GM23338 (cell line): ENCODE results near the gene CDK5RAP2. TPM values are rescaled to one million over a fixed set of nuclear protein-coding genes. Genes with fewer than 3 reads are reported as not detected.

ENCODE experiments used
- ATAC-seq: fragments of 200-7000 bp; cut with Tn5 transposase; 3 replicates; pipeline ENCODE4 v1.9.1; 2020
- DNase-seq: peaks from one replicate; pipeline ENCODE4 v3.0.0-alpha.2; 2015; ENCODE audit warnings: low spot score
- H2AFZ ChIP-seq: fragments of 200-600 bp; sonication (generic); 2 replicates; pipeline ENCODE4 v1.8.0; 2016; ENCODE audit warnings: antibody characterized with exemption, mild to moderate bottlenecking, moderate library complexity
- H3F3A ChIP-seq: fragments of 200-600 bp; sonication (generic); replicated peaks from 2 replicates; pipeline ENCODE4 v1.8.0; 2017; ENCODE audit warnings: antibody characterized with exemption, mixed run types, low read depth
- H3K27ac ChIP-seq: fragments of 200-600 bp; sonication (generic); 2 replicates; pipeline ENCODE4 v1.6.1; 2016; ENCODE audit warnings: low read depth
- H3K27me3 ChIP-seq: fragments of 200-600 bp; sonication (generic); 2 replicates; pipeline ENCODE4 v1.8.0; 2016; ENCODE audit warnings: mild to moderate bottlenecking, mixed run types, moderate library complexity; ENCODE audit not compliant: insufficient read depth
- H3K36me3 ChIP-seq: fragments of 200-600 bp; sonication (generic); 2 replicates; pipeline ENCODE4 v1.8.0; 2016; ENCODE audit warnings: mild to moderate bottlenecking; ENCODE audit not compliant: insufficient read depth
- H3K4me1 ChIP-seq: fragments of 200-600 bp; sonication (generic); 2 replicates; pipeline ENCODE4 v1.8.0; 2016; ENCODE audit warnings: mild to moderate bottlenecking, moderate library complexity; ENCODE audit not compliant: insufficient read depth
- H3K4me2 ChIP-seq: fragments of 200-600 bp; sonication (generic); 2 replicates; pipeline ENCODE4 v1.7.1; 2017; ENCODE audit warnings: mixed run types
- H3K4me3 ChIP-seq: fragments of 200-600 bp; sonication (generic); 2 replicates; pipeline ENCODE4 v1.6.1; 2016; ENCODE audit warnings: mixed run types
- H3K79me2 ChIP-seq: fragments of 200-600 bp; sonication (generic); replicated peaks from 2 replicates; pipeline ENCODE4 v1.8.0; 2017; ENCODE audit warnings: mild to moderate bottlenecking; ENCODE audit not compliant: insufficient read depth
- H3K9me2 ChIP-seq: fragments of 200-600 bp; sonication (generic); 2 replicates; pipeline ENCODE4 v1.8.0; 2017; ENCODE audit not compliant: insufficient read depth
- H4K20me1 ChIP-seq: fragments of 200-600 bp; sonication (generic); replicated peaks from 2 replicates; pipeline ENCODE4 v1.8.0; 2017; ENCODE audit warnings: mild to moderate bottlenecking; ENCODE audit not compliant: insufficient read depth
- H3K27ac Mint-ChIP-seq: 2 replicates; pipeline ENCODE4 v1.8.0; 2020; ENCODE audit warnings: inconsistent platforms, mild to moderate bottlenecking, moderate library complexity, mixed read lengths
- H3K27me3 Mint-ChIP-seq: 3 replicates; pipeline ENCODE4 v1.8.0; 2022; ENCODE audit warnings: low read depth, mild to moderate bottlenecking, moderate library complexity, mixed read lengths, inconsistent platforms; ENCODE audit not compliant: insufficient read depth, poor library complexity
- H3K36me3 Mint-ChIP-seq: 3 replicates; pipeline ENCODE4 v1.8.0; 2021; ENCODE audit warnings: low read depth, mild to moderate bottlenecking, inconsistent platforms, moderate library complexity, mixed read lengths
- H3K4me1 Mint-ChIP-seq: 3 replicates; pipeline ENCODE4 v1.8.0; 2020; ENCODE audit warnings: mild to moderate bottlenecking, inconsistent platforms, mixed read lengths
- H3K4me3 Mint-ChIP-seq: 3 replicates; pipeline ENCODE4 v1.8.0; 2021; ENCODE audit warnings: moderate library complexity, mild to moderate bottlenecking, inconsistent platforms, mixed read lengths
- H3K9me3 Mint-ChIP-seq: 3 replicates; pipeline ENCODE4 v1.8.0; 2020; ENCODE audit warnings: moderate library complexity, mild to moderate bottlenecking, inconsistent platforms, mixed read lengths
- CREB1 ChIP-seq: fragments of 250-450 bp; sonication (Bioruptor Pico); IDR thresholded peaks from 2 replicates; pipeline ENCODE4 v1.5.0; 2020; ENCODE audit warnings: low read depth, mild to moderate bottlenecking, moderate library complexity
- CTCF ChIP-seq, 2 experiments: fragments of 200-600 bp in 1 of 2; sonication (generic) in 1 of 2; conservative IDR thresholded peaks; 2 replicates each; pipeline versions ENCODE4 v1.5.1 to v1.6.1; 2016 to 2017; ENCODE audit warnings: antibody characterized with exemption in 2 of 2, low read depth in 2 of 2, mild to moderate bottlenecking in 2 of 2, moderate library complexity in 1 of 2
- EZH2 ChIP-seq: fragments of 200-600 bp; sonication (generic); IDR thresholded peaks from one replicate; pipeline ENCODE4 v1.8.0; 2017; ENCODE audit warnings: antibody characterized with exemption, mild to moderate bottlenecking, low read depth; ENCODE audit not compliant: unreplicated experiment
- EZH2phosphoT487 ChIP-seq: fragments of 200-600 bp; sonication (generic); IDR thresholded peaks from one replicate; pipeline ENCODE4 v1.8.1; 2018; ENCODE audit warnings: antibody characterized with exemption; ENCODE audit not compliant: unreplicated experiment
- JUNB ChIP-seq: IDR thresholded peaks from one replicate; pipeline ENCODE4 v1.6.1; 2016; ENCODE audit warnings: antibody characterized with exemption; ENCODE audit not compliant: unreplicated experiment
- NANOG ChIP-seq: IDR thresholded peaks from 2 replicates; pipeline ENCODE4 v1.6.1; 2016; ENCODE audit warnings: antibody characterized with exemption, borderline replicate concordance
- POLR2AphosphoS5 ChIP-seq: IDR thresholded peaks from 2 replicates; pipeline ENCODE4 v1.6.1; 2016; ENCODE audit warnings: antibody characterized with exemption, low read depth
- STAT1 ChIP-seq: IDR thresholded peaks from one replicate; pipeline ENCODE4 v1.6.1; 2016; ENCODE audit warnings: antibody characterized with exemption; ENCODE audit not compliant: unreplicated experiment
- ZNF114 ChIP-seq: fragments of 250-450 bp; sonication (Bioruptor Pico); IDR thresholded peaks from 2 replicates; pipeline ENCODE4 v1.5.0; 2020; ENCODE audit warnings: mild to moderate bottlenecking, moderate library complexity
- ZNF331 ChIP-seq: fragments of 250-450 bp; sonication (Bioruptor Pico); IDR thresholded peaks from 2 replicates; pipeline ENCODE4 v1.5.0; 2020; ENCODE audit warnings: low read depth, mild to moderate bottlenecking, moderate library complexity
- ZNF462 ChIP-seq: fragments of 250-450 bp; sonication (Bioruptor Pico); IDR thresholded peaks from 2 replicates; pipeline ENCODE4 v1.5.0; 2020; ENCODE audit warnings: mild to moderate bottlenecking, moderate library complexity
- polyA plus RNA-seq: library from polyadenylated mRNA; unstranded; fragments of >200 nt; fragmentation: Nextera tagmentation; extraction: Ambion mirVana; gene quantifications from 2 replicates; pipeline ENCODE4 v1.2.1, GENCODE V29; 2016
- total RNA-seq: library from RNA; depleted of rRNA; stranded (reverse); fragments of >200 nt; shearing (Covaris generic); gene quantifications from 2 replicates; pipeline ENCODE4 v1.2.3, GENCODE V29; 2014
- TF ChIP-seq, protein P1 (sequence below): IDR thresholded peaks from 2 replicates; pipeline ENCODE4 v1.6.1; 2016; ENCODE audit warnings: antibody characterized with exemption
- TF ChIP-seq, protein P2 (sequence below): IDR thresholded peaks from one replicate; pipeline ENCODE4 v1.6.1; 2018; ENCODE audit warnings: antibody characterized with exemption; ENCODE audit not compliant: unreplicated experiment

CDK5RAP2 gene
- total and polyA plus RNA-seq, 2 experiments from 2014 or later: 50.7 to 65.7 TPM

DNA sequence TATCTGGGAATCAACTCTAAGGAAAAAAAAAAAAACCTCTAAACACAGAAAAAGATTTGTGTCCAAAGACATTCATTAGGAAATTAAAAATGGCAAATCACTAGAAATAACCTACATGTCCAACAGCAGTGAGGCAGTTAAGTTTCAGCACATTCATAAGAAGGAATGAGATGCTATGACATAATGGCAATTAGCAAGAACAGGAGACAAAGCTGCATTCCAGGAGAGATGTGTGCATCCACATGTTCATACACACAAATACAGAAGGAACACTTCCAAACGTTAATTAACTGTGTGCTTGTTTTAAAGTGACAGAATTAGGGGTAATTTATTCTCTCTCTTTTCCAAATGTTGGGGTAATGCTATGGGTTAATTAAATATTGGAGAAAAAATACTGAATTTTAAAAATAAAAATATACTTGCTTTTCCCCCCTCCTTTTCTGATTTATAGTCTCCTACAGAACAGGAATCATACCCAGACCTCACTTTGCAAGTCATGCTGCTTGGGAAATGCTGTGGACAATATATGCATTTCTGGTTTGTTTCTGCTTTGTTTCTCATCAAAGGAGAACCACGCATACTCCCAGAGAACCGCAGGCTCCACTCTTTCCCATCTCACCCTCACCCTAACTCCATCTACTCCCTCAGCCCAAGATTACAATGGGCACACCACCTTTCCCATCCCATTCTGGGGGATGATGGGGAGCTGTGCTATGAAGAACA lies 114.1 kb downstream of the CDK5RAP2 start:
- H3K27me3 ChIP-seq: no peaks in the 10 kb centered on the region
- no peak overlapping the region; the same call in 1 of the 2 replicates for H3K27ac Mint-ChIP-seq
- no peaks in the 10 kb centered on the region for H3K9me3 Mint-ChIP-seq
- no peak overlapping the region for H2AFZ ChIP-seq
- peaks cover 7% of the 10 kb centered on the region for H3K4me1 Mint-ChIP-seq
- no peak overlapping the region for H3K4me2 ChIP-seq
- 0 out of 2 replicates have a peak, but pooled peaks cover 4% of the 10 kb centered on the region for H4K20me1 ChIP-seq
- H3K36me3 Mint-ChIP-seq: peaks cover 30% of the 10 kb centered on the region; the same call in 2 of the 3 replicates
- no peaks in the 10 kb centered on the region for H3F3A ChIP-seq
- no peaks in the 10 kb centered on the region for H3K36me3 ChIP-seq
- no peak for TF ChIP-seq EZH2phosphoT487
- TF ChIP-seq CREB1 (CRISPR knock-in tag): no peak
- no peak for TF ChIP-seq NANOG
- no peak for TF ChIP-seq POLR2AphosphoS5
- TF ChIP-seq JUNB: no peak
- no peak for TF ChIP-seq ZNF331 (CRISPR knock-in tag)
- TF ChIP-seq, protein P1, sequence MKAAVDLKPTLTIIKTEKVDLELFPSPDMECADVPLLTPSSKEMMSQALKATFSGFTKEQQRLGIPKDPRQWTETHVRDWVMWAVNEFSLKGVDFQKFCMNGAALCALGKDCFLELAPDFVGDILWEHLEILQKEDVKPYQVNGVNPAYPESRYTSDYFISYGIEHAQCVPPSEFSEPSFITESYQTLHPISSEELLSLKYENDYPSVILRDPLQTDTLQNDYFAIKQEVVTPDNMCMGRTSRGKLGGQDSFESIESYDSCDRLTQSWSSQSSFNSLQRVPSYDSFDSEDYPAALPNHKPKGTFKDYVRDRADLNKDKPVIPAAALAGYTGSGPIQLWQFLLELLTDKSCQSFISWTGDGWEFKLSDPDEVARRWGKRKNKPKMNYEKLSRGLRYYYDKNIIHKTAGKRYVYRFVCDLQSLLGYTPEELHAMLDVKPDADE: no peak
- TF ChIP-seq ZNF114 (CRISPR knock-in tag): no peak
- no peak for TF ChIP-seq ZNF462 (CRISPR knock-in tag)
- TF ChIP-seq, protein P2, sequence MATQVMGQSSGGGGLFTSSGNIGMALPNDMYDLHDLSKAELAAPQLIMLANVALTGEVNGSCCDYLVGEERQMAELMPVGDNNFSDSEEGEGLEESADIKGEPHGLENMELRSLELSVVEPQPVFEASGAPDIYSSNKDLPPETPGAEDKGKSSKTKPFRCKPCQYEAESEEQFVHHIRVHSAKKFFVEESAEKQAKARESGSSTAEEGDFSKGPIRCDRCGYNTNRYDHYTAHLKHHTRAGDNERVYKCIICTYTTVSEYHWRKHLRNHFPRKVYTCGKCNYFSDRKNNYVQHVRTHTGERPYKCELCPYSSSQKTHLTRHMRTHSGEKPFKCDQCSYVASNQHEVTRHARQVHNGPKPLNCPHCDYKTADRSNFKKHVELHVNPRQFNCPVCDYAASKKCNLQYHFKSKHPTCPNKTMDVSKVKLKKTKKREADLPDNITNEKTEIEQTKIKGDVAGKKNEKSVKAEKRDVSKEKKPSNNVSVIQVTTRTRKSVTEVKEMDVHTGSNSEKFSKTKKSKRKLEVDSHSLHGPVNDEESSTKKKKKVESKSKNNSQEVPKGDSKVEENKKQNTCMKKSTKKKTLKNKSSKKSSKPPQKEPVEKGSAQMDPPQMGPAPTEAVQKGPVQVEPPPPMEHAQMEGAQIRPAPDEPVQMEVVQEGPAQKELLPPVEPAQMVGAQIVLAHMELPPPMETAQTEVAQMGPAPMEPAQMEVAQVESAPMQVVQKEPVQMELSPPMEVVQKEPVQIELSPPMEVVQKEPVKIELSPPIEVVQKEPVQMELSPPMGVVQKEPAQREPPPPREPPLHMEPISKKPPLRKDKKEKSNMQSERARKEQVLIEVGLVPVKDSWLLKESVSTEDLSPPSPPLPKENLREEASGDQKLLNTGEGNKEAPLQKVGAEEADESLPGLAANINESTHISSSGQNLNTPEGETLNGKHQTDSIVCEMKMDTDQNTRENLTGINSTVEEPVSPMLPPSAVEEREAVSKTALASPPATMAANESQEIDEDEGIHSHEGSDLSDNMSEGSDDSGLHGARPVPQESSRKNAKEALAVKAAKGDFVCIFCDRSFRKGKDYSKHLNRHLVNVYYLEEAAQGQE: no peak
- TF ChIP-seq EZH2: no peak
- no peak for TF ChIP-seq STAT1
- no peak for TF ChIP-seq CTCF (conservative IDR thresholded peaks at IDR 0.05; ENCODE audit: low read depth in 2 of 2)
- no peak overlapping the region for H3K27ac ChIP-seq
- H3K79me2 ChIP-seq: no peaks in the 10 kb centered on the region
- H3K9me2 ChIP-seq: no peaks in the 10 kb centered on the region
- H3K27me3 Mint-ChIP-seq: peaks cover 5% of the 10 kb centered on the region
- H3K4me3 Mint-ChIP-seq: no peak overlapping the region
- H3K4me1 ChIP-seq: no peaks in the 10 kb centered on the region
- DNase-seq (no peak), ATAC-seq (no peak)
- no peak overlapping the region for H3K4me3 ChIP-seq
